Renal cortical epithelial cell (primary cell): ENCODE data around the gene DUSP15. TPM values are rescaled to one million over a fixed set of nuclear protein-coding genes. Genes with fewer than 3 reads are reported as not detected.
"Not testable (repeated sequence)": the region's sequence is repeated elsewhere in the genome, so short reads cannot be mapped to it uniquely, and the experiment has no call there.

Experiments
- DNase-seq: peaks from one replicate; pipeline ENCODE4 v3.0.0-alpha.2; 2011; ENCODE audit warnings: low read depth
- total RNA-seq: library from RNA; depleted of rRNA; stranded (reverse); fragments of >200 nt; gene quantifications from 2 replicates; pipeline ENCODE4 v1.2.3, GENCODE V29; 2014

DUSP15 gene
- total RNA-seq, 1 donor from 2014 or later = 0.15 TPM

- DNase-seq = peak; percentile 81
Measured at GRCh38 chr20:31822421-31823330, 47.7 kb downstream of the DUSP15 start.

GRCh38 chr20:31821427-31821826, 48.9 kb downstream of the DUSP15 start:
- no peak for DNase-seq

GRCh38 chr20:31820228-31820627, 50.1 kb downstream of the DUSP15 start:
- no peak for DNase-seq

- DNase-seq = no peak
Measured at GRCh38 chr20:31819083-31819784, 51.1 kb downstream of the DUSP15 start, which contains the start of gene MYLK2. Gene MYLK2 (plus strand): TSS chr20:31819356. CDS start chr20:31819581, 225 bp downstream.

- no peak for DNase-seq
Measured at GRCh38 chr20:31818376-31818908, 51.9 kb downstream of the DUSP15 start.

- no peak for DNase-seq
Measured at GRCh38 chr20:31817461-31817860, 52.9 kb downstream of the DUSP15 start.

GRCh38 chr20:31816221-31816620, 54.1 kb downstream of the DUSP15 start:
- DNase-seq = no peak

GRCh38 chr20:31815408-31816188, 54.7 kb downstream of the DUSP15 start:
- peak; percentile 67 for DNase-seq

GRCh38 chr20:31814142-31814541, 56.2 kb downstream of the DUSP15 start:
- not testable (repeated sequence) for DNase-seq

- DNase-seq = no peak
Measured at GRCh38 chr20:31813611-31814010, 56.7 kb downstream of the DUSP15 start.

GRCh38 chr20:31811796-31812728, 58.3 kb downstream of the DUSP15 start:
- peak; percentile 41 for DNase-seq

- DNase-seq = no peak
Measured at GRCh38 chr20:31811198-31811597, 59.1 kb downstream of the DUSP15 start.

Other genes with a start within 250 kb of the DUSP15 start
- gene COX4I2, start 232.6 kb downstream of the DUSP15 start, total RNA-seq = not detected in 2 replicates
- gene BCL2L1, start 147.7 kb downstream of the DUSP15 start, total RNA-seq = 182 and 222 TPM in 2 replicates
- gene TPX2, start 131.2 kb downstream of the DUSP15 start, total RNA-seq = 7.2 and 27.6 TPM in 2 replicates
- gene MYLK2, start 51.2 kb downstream of the DUSP15 start, total RNA-seq = not detected in 2 replicates
- 0.30 TPM in 1 of 2 replicates, not detected in the other for gene FOXS1, start 24.9 kb downstream of the DUSP15 start, total RNA-seq
- gene TTLL9, start 107 bp upstream of the DUSP15 start, total RNA-seq = 0.94 TPM in 1 of 2 replicates, not detected in the other
- 5.2 and 8.4 TPM in 2 replicates for gene PDRG1, start 81.5 kb upstream of the DUSP15 start, total RNA-seq
- gene XKR7, start 97.6 kb upstream of the DUSP15 start, total RNA-seq = 0.10 and 0.17 TPM in 2 replicates
- gene CCM2L, start 139.9 kb upstream of the DUSP15 start, total RNA-seq = 0.35 TPM in 1 of 2 replicates, not detected in the other
- gene HCK, start 181.7 kb upstream of the DUSP15 start, total RNA-seq = not detected in 2 replicates
- gene TM9SF4, start 239.2 kb upstream of the DUSP15 start, total RNA-seq = 22.6 and 56.0 TPM in 2 replicates